K562 (cell line): ENCODE measurements around the gene KRTAP17-1. TPM values are rescaled to one million over a fixed set of nuclear protein-coding genes. Genes with fewer than 3 reads are reported as not detected.

Experiments
- ATAC-seq: fragments of 200-7000 bp; cut with Tn5 transposase; 3 replicates; pipeline ENCODE4 v1.9.1; 2020; ENCODE audit warnings: moderate library complexity
- BruUV-seq: library from RNA; stranded (reverse); fragments of 400-500 nt; replicated peaks from 2 replicates; lab custom pipeline; 2021; lab: Mats Ljungman, UMichigan
- CTCF ChIA-PET: fragments of 300-600 bp; formaldehyde crosslinking; extraction: SDS; loops from one replicate; lab custom pipeline; 2021; ENCODE audit warnings: low intra/inter-chr PET ratio; lab: Yijun Ruan, JAX
- POLR2A ChIA-PET: fragments of 300-600, 350-650 bp; sonication (Branson Sonifier 250); formaldehyde crosslinking; extraction: SDS; loops from one replicate; lab custom pipeline; 2021; ENCODE audit warnings: antibody characterized with exemption, inconsistent platforms; lab: Yijun Ruan, JAX
- DNase-seq, 4 experiments: peaks; one replicate each; pipeline versions ENCODE4 v3.0.0 to v3.0.0-alpha.2; 2011 to 2018; ENCODE audit warnings: low spot score in 3 of 4, mixed read lengths in 3 of 4; ENCODE audit errors: extremely low read depth in 1 of 4
- FAIRE-seq: peaks from 2 replicates; lab custom pipeline; 2011; peaks lifted over from hg19 to GRCh38; lab: Jason Lieb, UNC
- H2AFZ ChIP-seq: 2 replicates; pipeline ENCODE4 v1.6.0; 2011; ENCODE audit warnings: low read depth, low read length, control low read depth, inconsistent platforms
- H3K27ac ChIP-seq: fragments of 200-600 bp; 3 replicates; pipeline ENCODE4 v1.8.0; 2011; ENCODE audit warnings: low read depth, mild to moderate bottlenecking, control low read depth, inconsistent platforms, low read length, moderate library complexity, mixed read lengths; ENCODE audit errors: extremely low read depth
- H3K27me3 ChIP-seq, 2 experiments: fragments of 300-600 bp in 1 of 2; 2 replicates in 1 of 2; 3 replicates in 1 of 2; pipeline versions ENCODE4 v1.6.0 to v1.8.0; 2011; ENCODE audit warnings: inconsistent platforms in 2 of 2, low read length in 2 of 2, mild to moderate bottlenecking in 1 of 2, mixed read lengths in 1 of 2, moderate library complexity in 1 of 2; ENCODE audit not compliant: control insufficient read depth in 2 of 2, insufficient read depth in 2 of 2
- H3K36me3 ChIP-seq: fragments of 300-600 bp; 3 replicates; pipeline ENCODE4 v1.8.0; 2011; ENCODE audit warnings: mild to moderate bottlenecking, low read length, inconsistent platforms; ENCODE audit not compliant: control insufficient read depth, insufficient read depth
- H3K4me1 ChIP-seq, 2 experiments: fragments of 200-600 bp in 1 of 2; replicated peaks in 1 of 2; 2 replicates in 1 of 2; 3 replicates in 1 of 2; pipeline versions ENCODE4 v1.5.1 to v1.8.0; 2011; ENCODE audit warnings: inconsistent platforms in 2 of 2, low read length in 2 of 2, mild to moderate bottlenecking in 1 of 2, mixed read lengths in 1 of 2, moderate library complexity in 1 of 2; ENCODE audit not compliant: control insufficient read depth in 2 of 2, insufficient read depth in 2 of 2
- H3K4me2 ChIP-seq: 2 replicates; pipeline ENCODE4 v1.6.1; 2011; ENCODE audit warnings: low read length, control low read depth, inconsistent platforms, mixed read lengths; ENCODE audit not compliant: insufficient read depth
- H3K4me3 ChIP-seq: fragments of 200-600 bp; sonication (generic), shearing (Covaris generic); 2 replicates; pipeline ENCODE4 v1.5.1; 2016; ENCODE audit warnings: control low read depth, inconsistent platforms
- H3K79me2 ChIP-seq: fragments of 200-600 bp; 3 replicates; pipeline ENCODE4 v1.8.0; 2011; ENCODE audit warnings: low read length, inconsistent platforms; ENCODE audit not compliant: control insufficient read depth, insufficient read depth
- H3K9ac ChIP-seq, 2 experiments: 2 replicates each; pipeline versions ENCODE4 v1.6.0 to v1.6.1; 2011; ENCODE audit warnings: low read depth in 2 of 2, low read length in 2 of 2, control low read depth in 1 of 2, inconsistent platforms in 1 of 2, mild to moderate bottlenecking in 1 of 2, mixed read lengths in 1 of 2; ENCODE audit not compliant: insufficient read depth in 1 of 2
- H3K9me1 ChIP-seq: one replicate; pipeline ENCODE4 v1.6.0; 2011; ENCODE audit warnings: inconsistent platforms, mild to moderate bottlenecking, low read length, moderate library complexity; ENCODE audit not compliant: control insufficient read depth, insufficient read depth
- H3K9me3 ChIP-seq: replicated peaks from 2 replicates; pipeline ENCODE4 v1.5.1; 2011; ENCODE audit warnings: low read depth, low read length, inconsistent platforms; ENCODE audit not compliant: control insufficient read depth, insufficient read depth
- H4K20me1 ChIP-seq: replicated peaks from 2 replicates; pipeline ENCODE4 v1.6.1; 2011; ENCODE audit warnings: low read length, inconsistent platforms, mixed read lengths; ENCODE audit not compliant: control insufficient read depth, insufficient read depth
- ARHGAP35 ChIP-seq: fragments of 450-650 bp; IDR thresholded peaks from 2 replicates; pipeline ENCODE4 v1.6.1; 2018; ENCODE audit not compliant: partially characterized antibody
- BRCA1 ChIP-seq, 2 experiments: fragments of 450-650 bp in 1 of 2; sonication (generic) in 1 of 2; formaldehyde crosslinking in 1 of 2; IDR thresholded peaks; 2 replicates each; pipeline versions ENCODE4 v1.5.0 to v1.6.1; 2017 to 2020; ENCODE audit warnings: mild to moderate bottlenecking in 1 of 2, missing genetic modification reagents in 1 of 2
- CHD2 ChIP-seq: IDR thresholded peaks from 2 replicates; pipeline ENCODE4 v1.6.1; 2011; ENCODE audit warnings: low read depth, low read length
- CHD4 ChIP-seq: fragments of 200-600 bp; sonication (generic); IDR thresholded peaks from 3 replicates; pipeline ENCODE4 v1.6.1; 2012; ENCODE audit warnings: low read depth, mild to moderate bottlenecking, mixed read lengths, low read length, inconsistent platforms; ENCODE audit not compliant: insufficient read depth, insufficient replicate concordance, poor library complexity, severe bottlenecking
- FOXA3 ChIP-seq, 2 experiments: fragments of 450-650 bp in 1 of 2; sonication (generic) in 1 of 2; formaldehyde crosslinking; IDR thresholded peaks in 1 of 2; conservative IDR thresholded peaks in 1 of 2; 2 replicates each; pipeline versions ENCODE4 v1.4.0 to v1.8.0; 2020 to 2022; ENCODE audit warnings: mild to moderate bottlenecking in 2 of 2, missing genetic modification reagents in 1 of 2
- HMGN3 ChIP-seq: IDR thresholded peaks from 2 replicates; pipeline ENCODE4 v1.6.1; 2011; ENCODE audit warnings: borderline replicate concordance, low read depth, mild to moderate bottlenecking, mixed read lengths, low read length; ENCODE audit not compliant: insufficient read length; ENCODE audit errors: extremely low read depth
- HOXB6 ChIP-seq: fragments of 250-450 bp; sonication (Bioruptor Pico); IDR thresholded peaks from 2 replicates; pipeline ENCODE4 v1.5.1; 2022; ENCODE audit warnings: mild to moderate bottlenecking, borderline replicate concordance
- MYBL2 ChIP-seq, 2 experiments: fragments of 450-650 bp in 1 of 2; sonication (generic) in 1 of 2; formaldehyde crosslinking in 1 of 2; IDR thresholded peaks; 2 replicates each; pipeline versions ENCODE4 v1.6.1 to v1.8.1; 2017 to 2022; ENCODE audit warnings: borderline replicate concordance in 1 of 2, inconsistent platforms in 1 of 2, low read depth in 1 of 2, mild to moderate bottlenecking in 1 of 2, missing genetic modification reagents in 1 of 2, moderate library complexity in 1 of 2
- SFPQ ChIP-seq: fragments of 200-400 bp; formaldehyde crosslinking; IDR thresholded peaks from 2 replicates; pipeline ENCODE4 v1.6.1; 2017; ENCODE audit warnings: mild to moderate bottlenecking, low read depth, low read length, moderate library complexity
- ZNF77 ChIP-seq: fragments of 250-450 bp; sonication (Bioruptor Pico); IDR thresholded peaks from 2 replicates; pipeline ENCODE4 v1.5.0; 2020
- WGBS: fragments of 100-300 bp; shearing (Covaris generic); methylation state at CpG from one replicate; pipeline ENCODE4 v1.1.6; 2016; ENCODE audit warnings: low coverage, mixed read lengths; ENCODE audit not compliant: insufficient coverage; ENCODE audit errors: missing lambda C conversion rate; 5-methylcytosine and 5-hydroxymethylcytosine counted together
- in situ Hi-C: fragments of 300-500 bp; cut with MboI; formaldehyde crosslinking; loops from 4 replicates; pipeline ENCODE4 v1.15.0; 2018; ENCODE audit warnings: inconsistent platforms, mixed read lengths
- intact Hi-C: fragments of 100-400 bp; cut with micrococcal nuclease; formaldehyde crosslinking; loops from 2 replicates; pipeline ENCODE4 v1.14.2; 2022
- polyA plus RNA-seq, 8 experiments: library from polyadenylated mRNA; depleted of rRNA in 4 of 8; stranded (reverse) in 5 of 8; unstranded in 3 of 8; fragments of >200 nt; fragmentation: Nextera tagmentation in 2 of 8; fragmentation: Illumina TruSeq in 1 of 8; extraction: Ambion mirVana in 2 of 8; extraction: Trizol in 1 of 8; gene quantifications; 2 replicates each; pipeline versions ENCODE4 v1.2.1 to v1.2.3, GENCODE V29; 2011 to 2014; ENCODE audit warnings: inconsistent platforms in 1 of 8, missing spikeins in 1 of 8
- total RNA-seq, 7 experiments: library from RNA; depleted of rRNA in 6 of 7; stranded (reverse); fragments of >200 nt in 6 of 7; fragmentation: Illumina TruSeq in 2 of 7; extraction: Trizol in 2 of 7; gene quantifications; 2 replicates each; pipeline versions ENCODE4 v1.2.1 to v1.2.3, GENCODE V29; 2011 to 2021; ENCODE audit warnings: low replicate concordance in 1 of 7
- TF ChIP-seq, protein P1 (sequence below): IDR thresholded peaks from 3 replicates; pipeline ENCODE4 v1.6.1; 2011; ENCODE audit warnings: borderline replicate concordance, mild to moderate bottlenecking; ENCODE audit not compliant: insufficient read length, insufficient read depth
- TF ChIP-seq, protein P2 (sequence below), 2 experiments: fragments of 450-650 bp in 1 of 2; sonication (generic) in 1 of 2; formaldehyde crosslinking; conservative IDR thresholded peaks; 2 replicates each; pipeline versions ENCODE4 v1.4.0 to v1.8.1; 2020 to 2022; ENCODE audit warnings: mild to moderate bottlenecking in 1 of 2, missing genetic modification reagents in 1 of 2
- TF ChIP-seq, protein P3 (sequence below): fragments of 450-650 bp; formaldehyde crosslinking; IDR thresholded peaks from 2 replicates; pipeline ENCODE4 v1.4.0; 2020; ENCODE audit warnings: mild to moderate bottlenecking, mixed read lengths

The KRTAP17-1 gene
- total and polyA plus RNA-seq, 9 of the 15 experiments (the other 6 are each of a cell fraction or from before 2014, with no cell fraction given): not detected

DNA sequence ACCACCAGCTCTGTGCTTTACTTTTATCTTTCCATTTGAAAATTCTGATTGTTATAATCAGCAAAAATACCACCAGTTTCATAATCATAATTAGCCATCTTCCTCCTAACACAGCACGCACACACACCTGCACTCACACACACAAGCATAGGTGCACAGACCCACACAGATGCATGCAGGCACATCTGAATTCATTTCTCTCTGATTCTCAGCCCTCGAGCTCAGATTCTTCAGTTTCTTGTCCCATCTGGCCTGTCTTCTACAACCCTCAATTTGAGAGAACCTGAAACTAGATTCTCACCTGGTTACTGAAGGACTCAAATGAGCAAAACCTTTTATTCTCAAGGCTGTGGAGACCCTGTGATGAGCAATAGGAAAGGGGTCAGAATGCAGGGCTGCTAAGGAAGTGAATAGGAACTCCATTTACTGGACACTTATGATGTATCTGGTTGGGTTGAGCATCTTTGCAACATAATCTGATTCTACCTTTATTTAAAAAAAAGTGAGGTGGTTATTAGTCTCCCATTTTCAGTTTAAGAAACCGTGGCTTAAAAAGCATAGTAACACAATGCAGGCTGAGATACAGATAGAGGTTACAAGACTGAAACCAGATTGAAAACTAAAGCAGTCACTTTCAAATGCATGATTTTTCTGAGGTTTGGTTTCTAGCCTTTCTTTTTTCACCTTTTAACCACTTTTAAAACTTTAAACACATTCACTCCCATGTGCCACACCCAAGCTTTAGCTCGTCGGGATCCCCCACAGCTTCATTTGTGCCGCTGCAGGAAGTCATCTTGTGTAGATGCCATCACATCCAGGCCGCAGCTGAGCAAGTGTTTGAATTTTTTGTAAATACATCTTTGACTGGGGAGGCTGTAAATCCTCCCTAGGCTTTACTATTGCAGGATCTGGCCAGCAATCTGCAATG lies 25.7 kb upstream of the KRTAP17-1 start:
- ChIA-PET POLR2A (interaction anchor here (0.6 kb wide), 1 partner anchor 143 kb away, joined by 3 read pairs; no protein-coding TSS in a partner anchor), CTCF (no interaction called here)
- intact Hi-C loops: no loop called here
- no peaks in the 10 kb centered on the region for H3K4me1 ChIP-seq
- H3K9ac ChIP-seq: no peak overlapping the region
- no peak for ATAC-seq
- H3K79me2 ChIP-seq: no peaks in the 10 kb centered on the region
- no peaks in the 10 kb centered on the region for H3K9me1 ChIP-seq
- BruUV-seq: no TSS peak
- no peaks in the 10 kb centered on the region for H3K9me3 ChIP-seq
- H3K36me3 ChIP-seq: no peaks in the 10 kb centered on the region
- in situ Hi-C loops: no loop called here
- FAIRE-seq: no peak
- no peaks in the 10 kb centered on the region for H4K20me1 ChIP-seq
- 0% methylated on average over 7 of the region's 7 CpGs for WGBS
- H3K4me3 ChIP-seq: no peak overlapping the region
- no peak overlapping the region for H3K4me2 ChIP-seq
- H2AFZ ChIP-seq: no peak overlapping the region
- no peak for DNase-seq
- no peak overlapping the region for H3K27ac ChIP-seq
- no peaks in the 10 kb centered on the region for H3K27me3 ChIP-seq
- TF ChIP-seq HOXB6 (CRISPR knock-in tag) (no peak), FOXA3 (CRISPR knock-in tag; conservative IDR thresholded peaks at IDR 0.05 in 1 of 2, IDR thresholded peaks at IDR 0.05 in 1 of 2) (no peak), HMGN3 (no peak), ZNF77 (CRISPR knock-in tag) (no peak), SFPQ (no peak), CHD2 (no peak), CHD4 (no peak), MYBL2 (IDR thresholded peaks at IDR 0.05; ENCODE audit: low read depth) (no peak), MYBL2 (CRISPR knock-in tag; IDR thresholded peaks at IDR 0.05; ENCODE audit: borderline replicate concordance) (no peak), BRCA1 (IDR thresholded peaks at IDR 0.05) (no peak), BRCA1 (CRISPR knock-in tag; IDR thresholded peaks at IDR 0.05) (no peak), ARHGAP35 (no peak)
- TF ChIP-seq, protein P1, sequence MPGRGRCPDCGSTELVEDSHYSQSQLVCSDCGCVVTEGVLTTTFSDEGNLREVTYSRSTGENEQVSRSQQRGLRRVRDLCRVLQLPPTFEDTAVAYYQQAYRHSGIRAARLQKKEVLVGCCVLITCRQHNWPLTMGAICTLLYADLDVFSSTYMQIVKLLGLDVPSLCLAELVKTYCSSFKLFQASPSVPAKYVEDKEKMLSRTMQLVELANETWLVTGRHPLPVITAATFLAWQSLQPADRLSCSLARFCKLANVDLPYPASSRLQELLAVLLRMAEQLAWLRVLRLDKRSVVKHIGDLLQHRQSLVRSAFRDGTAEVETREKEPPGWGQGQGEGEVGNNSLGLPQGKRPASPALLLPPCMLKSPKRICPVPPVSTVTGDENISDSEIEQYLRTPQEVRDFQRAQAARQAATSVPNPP: no peak
- TF ChIP-seq, protein P2, sequence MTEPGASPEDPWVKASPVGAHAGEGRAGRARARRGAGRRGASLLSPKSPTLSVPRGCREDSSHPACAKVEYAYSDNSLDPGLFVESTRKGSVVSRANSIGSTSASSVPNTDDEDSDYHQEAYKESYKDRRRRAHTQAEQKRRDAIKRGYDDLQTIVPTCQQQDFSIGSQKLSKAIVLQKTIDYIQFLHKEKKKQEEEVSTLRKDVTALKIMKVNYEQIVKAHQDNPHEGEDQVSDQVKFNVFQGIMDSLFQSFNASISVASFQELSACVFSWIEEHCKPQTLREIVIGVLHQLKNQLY (CRISPR knock-in tag; conservative IDR thresholded peaks at IDR 0.05): no peak
- TF ChIP-seq, protein P3, sequence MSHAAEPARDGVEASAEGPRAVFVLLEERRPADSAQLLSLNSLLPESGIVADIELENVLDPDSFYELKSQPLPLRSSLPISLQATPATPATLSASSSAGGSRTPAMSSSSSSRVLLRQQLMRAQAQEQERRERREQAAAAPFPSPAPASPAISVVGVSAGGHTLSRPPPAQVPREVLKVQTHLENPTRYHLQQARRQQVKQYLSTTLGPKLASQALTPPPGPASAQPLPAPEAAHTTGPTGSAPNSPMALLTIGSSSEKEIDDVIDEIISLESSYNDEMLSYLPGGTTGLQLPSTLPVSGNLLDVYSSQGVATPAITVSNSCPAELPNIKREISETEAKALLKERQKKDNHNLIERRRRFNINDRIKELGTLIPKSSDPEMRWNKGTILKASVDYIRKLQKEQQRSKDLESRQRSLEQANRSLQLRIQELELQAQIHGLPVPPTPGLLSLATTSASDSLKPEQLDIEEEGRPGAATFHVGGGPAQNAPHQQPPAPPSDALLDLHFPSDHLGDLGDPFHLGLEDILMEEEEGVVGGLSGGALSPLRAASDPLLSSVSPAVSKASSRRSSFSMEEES (CRISPR knock-in tag): no peak
